Activated CD8-positive, alpha-beta memory T cell treated with anti-CD3 and anti-CD28 coated beads for 36 hours (primary cell): ENCODE measurements around the gene RICTOR. TPM values are rescaled to one million over a fixed set of nuclear protein-coding genes. Genes with fewer than 3 reads are reported as not detected.

Experiments used
- CTCF ChIA-PET: fragments of 350-600 bp; sonication (Branson Sonifier 250); formaldehyde crosslinking; loops from one replicate; lab custom pipeline; 2021; ENCODE audit warnings: antibody characterized with exemption; lab: Charles Lee
- POLR2A ChIA-PET: fragments of 350-600 bp; sonication (Branson Sonifier 250); formaldehyde crosslinking; loops from one replicate; lab custom pipeline; 2021; ENCODE audit warnings: antibody characterized with exemption; lab: Charles Lee
- total RNA-seq, 2 experiments: library from RNA; stranded (reverse); gene quantifications; one replicate each; pipeline ENCODE4 v1.2.3, GENCODE V29; 2021

The RICTOR gene
- total RNA-seq, 2 experiments from 2014 or later = 22.1 to 24.0 TPM

GRCh38 chr5:38923661-38924451 is 150.3 kb downstream of the RICTOR start:
- ChIA-PET CTCF (interaction anchor here (0.6 to 2.5 kb wide), 2 partner anchors 334 to 481 kb away, joined by 4 to 13 read pairs; no protein-coding TSS in a partner anchor), POLR2A (no interaction called here)

- ChIA-PET CTCF (interaction anchor here (0.7 to 2.5 kb wide), 6 partner anchors 11 to 656 kb away, joined by 3 to 13 read pairs (median 3); no protein-coding TSS in a partner anchor), POLR2A (no interaction called here)
Measured at GRCh38 chr5:38922199-38922598, 152.0 kb downstream of the RICTOR start.

GRCh38 chr5:38921174-38921573 is 153.0 kb downstream of the RICTOR start:
- ChIA-PET CTCF (interaction anchor here (0.6 to 2.5 kb wide), 3 partner anchors 9 to 730 kb away, joined by 3 to 6 read pairs (median 3); no protein-coding TSS in a partner anchor), POLR2A (no interaction called here)

- CTCF ChIA-PET = no interaction called here
- POLR2A ChIA-PET = no interaction called here
Measured at GRCh38 chr5:38916802-38917201, 157.4 kb downstream of the RICTOR start.

GRCh38 chr5:38913714-38914113 is 160.5 kb downstream of the RICTOR start:
- ChIA-PET CTCF (no interaction called here), POLR2A (no interaction called here)

- ChIA-PET CTCF (interaction anchor here (1.8 kb wide), 1 partner anchor 10 kb away, joined by 6 read pairs; no protein-coding TSS in a partner anchor), POLR2A (no interaction called here)
Measured at GRCh38 chr5:38911933-38912332, 162.3 kb downstream of the RICTOR start.

- POLR2A ChIA-PET = no interaction called here
- CTCF ChIA-PET = no interaction called here
Measured at GRCh38 chr5:38906503-38906902, 167.7 kb downstream of the RICTOR start.

- POLR2A ChIA-PET = no interaction called here
- CTCF ChIA-PET = no interaction called here
Measured at GRCh38 chr5:38905516-38905915, 168.7 kb downstream of the RICTOR start.

- CTCF ChIA-PET = no interaction called here
- POLR2A ChIA-PET = no interaction called here
Measured at GRCh38 chr5:38899936-38900335, 174.3 kb downstream of the RICTOR start.

GRCh38 chr5:38896760-38897159 is 177.4 kb downstream of the RICTOR start:
- ChIA-PET CTCF (no interaction called here), POLR2A (no interaction called here)

GRCh38 chr5:38892363-38892762 is 181.8 kb downstream of the RICTOR start:
- POLR2A ChIA-PET = no interaction called here

GRCh38 chr5:38891563-38891962 is 182.6 kb downstream of the RICTOR start:
- ChIA-PET POLR2A (no interaction called here), CTCF (no interaction called here)

More at GRCh38 chr5:38892363-38892762, 181.8 kb downstream of the RICTOR start:
- CTCF ChIA-PET = interaction anchor here (0.6 kb wide), 1 partner anchor 1337 kb away, joined by 4 read pairs; no protein-coding TSS in a partner anchor

- CTCF ChIA-PET = no interaction called here
- POLR2A ChIA-PET = no interaction called here
Measured at GRCh38 chr5:38889424-38889823, 184.8 kb downstream of the RICTOR start.

- POLR2A ChIA-PET = no interaction called here
- CTCF ChIA-PET = no interaction called here
Measured at GRCh38 chr5:38888041-38888440, 186.2 kb downstream of the RICTOR start.

Other genes starting within 250 kb of the RICTOR start
- not detected for gene OSMR, start 228.4 kb downstream of the RICTOR start, total RNA-seq
- gene FYB1, start 145.2 kb upstream of the RICTOR start, total RNA-seq = 10 to 100 TPM; 45.3 to 51.9 TPM